Glomerular visceral epithelial cell (primary cell): ENCODE results near the gene MOSPD2.

ENCODE experiments used
- DNase-seq: peaks from one replicate; pipeline ENCODE4 v3.0.0-alpha.2; 2016; ENCODE audit errors: extremely low spot score

Gene MOSPD2

GRCh38 chrX:14872851-14873675, at the start of gene MOSPD2, which contains the start of gene FANCB:
Gene MOSPD2 (plus strand): TSS chrX:14873421. CDS start chrX:14873529, 108 bp downstream.
Gene FANCB (minus strand): TSS chrX:14873069. CDS start chrX:14865510, 7,559 bp downstream.
- DNase-seq, result peak; percentile 94

DNA sequence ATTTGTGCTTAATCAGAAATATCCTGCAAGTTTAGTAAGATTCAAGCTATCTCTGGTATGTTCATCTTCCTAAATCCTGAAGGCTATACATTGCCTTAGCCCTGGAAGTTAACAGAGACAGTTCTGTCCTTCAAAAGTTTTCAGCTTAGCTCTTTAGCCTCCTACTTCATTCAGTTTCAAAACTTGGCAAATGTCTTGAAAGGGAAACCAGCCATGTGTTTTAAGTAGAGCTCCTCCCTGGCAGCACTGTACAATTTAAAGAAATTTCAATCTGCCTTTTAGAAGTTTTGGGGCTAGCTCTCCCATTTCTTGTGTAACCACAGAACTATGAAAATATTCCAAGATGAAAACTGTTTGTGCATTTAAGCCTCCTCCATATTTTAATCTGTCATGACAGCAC, 47.4 kb upstream of the MOSPD2 start:
- no peak for DNase-seq

- no peak for DNase-seq
Observed at GRCh38 chrX:14826319-14826718, 46.9 kb upstream of the MOSPD2 start.

DNA sequence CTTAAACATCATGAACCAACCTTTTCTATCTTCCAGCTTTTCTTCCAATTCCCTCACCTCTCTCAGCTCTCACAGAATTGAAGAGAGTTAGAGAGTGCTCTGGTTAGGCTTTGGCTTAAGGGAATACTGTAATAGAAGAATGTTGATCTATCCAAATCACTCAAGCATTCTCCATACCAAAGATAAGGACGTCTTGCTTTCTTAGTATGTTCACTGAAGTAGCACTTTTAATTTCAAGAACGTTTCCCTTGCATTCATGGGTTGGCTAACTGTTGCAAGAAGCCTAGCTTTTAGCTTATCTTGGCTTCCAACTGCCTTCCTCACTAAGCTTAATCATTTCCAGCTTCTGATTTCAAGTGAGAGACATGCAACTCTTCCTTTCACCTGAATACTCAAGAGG, 43.6 kb upstream of the MOSPD2 start:
- DNase-seq, result no peak

DNA sequence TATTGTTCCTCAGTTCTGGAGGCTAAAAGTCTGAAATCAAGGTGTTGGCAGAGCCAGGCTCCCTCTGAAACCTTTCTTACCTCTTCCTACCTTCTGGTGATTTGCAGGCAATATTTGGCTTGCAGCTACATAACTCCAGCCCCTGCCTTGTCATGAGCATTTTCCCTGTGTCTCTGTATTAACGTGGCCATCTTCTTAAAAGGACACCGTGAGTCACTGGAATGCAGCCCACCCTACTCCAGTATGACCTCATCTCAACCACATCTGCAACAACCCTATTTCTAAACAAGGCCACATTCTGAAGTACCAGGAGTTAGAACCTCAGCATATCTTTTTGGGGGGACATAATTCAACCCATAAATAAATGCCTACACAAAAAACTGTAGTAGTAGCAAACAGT, 41.1 kb upstream of the MOSPD2 start:
- DNase-seq, result peak; percentile 20

DNA sequence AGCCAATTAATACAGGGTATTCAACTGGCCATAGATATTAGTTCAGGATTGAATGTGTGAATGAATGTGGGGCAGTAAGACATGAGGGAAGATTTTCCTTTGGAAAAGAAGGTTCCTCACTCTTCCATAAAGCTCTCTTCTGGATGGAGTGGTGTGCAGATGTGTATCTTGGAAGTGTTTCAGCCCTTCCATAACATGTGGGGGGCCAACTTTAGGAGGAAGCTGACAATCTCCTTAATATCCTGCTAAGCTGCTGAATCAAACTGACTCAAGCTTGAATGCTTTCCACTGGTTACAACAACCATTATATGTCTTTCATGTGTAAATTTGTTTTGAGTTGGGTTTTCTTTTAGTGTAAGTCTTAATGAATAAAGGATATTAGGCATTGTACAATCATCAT, 40.6 kb upstream of the MOSPD2 start:
- DNase-seq, result no peak

- no peak for DNase-seq
Observed at GRCh38 chrX:14837155-14837554, 36.1 kb upstream of the MOSPD2 start.

DNA sequence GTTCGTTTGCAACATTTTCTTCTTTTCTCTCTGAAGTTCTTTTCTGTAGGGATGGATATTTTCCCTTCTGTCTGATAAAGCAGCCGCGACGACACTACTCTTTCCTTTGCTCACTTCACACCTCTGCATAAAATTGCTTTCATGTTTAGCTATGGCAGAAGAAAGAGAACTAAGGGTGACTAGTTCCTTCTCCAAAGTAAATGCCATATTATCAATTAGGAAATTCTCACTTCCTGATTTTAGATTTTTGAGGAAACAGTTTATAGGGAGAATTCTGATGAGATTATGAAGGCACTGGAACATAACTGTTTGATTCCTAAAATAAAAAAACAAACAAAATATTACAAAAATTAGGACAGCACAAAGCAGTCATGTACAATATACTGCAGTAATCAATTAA, 29.6 kb upstream of the MOSPD2 start:
- no peak for DNase-seq

- no peak for DNase-seq
Observed at GRCh38 chrX:14851526-14851925, 21.7 kb upstream of the MOSPD2 start.

DNA sequence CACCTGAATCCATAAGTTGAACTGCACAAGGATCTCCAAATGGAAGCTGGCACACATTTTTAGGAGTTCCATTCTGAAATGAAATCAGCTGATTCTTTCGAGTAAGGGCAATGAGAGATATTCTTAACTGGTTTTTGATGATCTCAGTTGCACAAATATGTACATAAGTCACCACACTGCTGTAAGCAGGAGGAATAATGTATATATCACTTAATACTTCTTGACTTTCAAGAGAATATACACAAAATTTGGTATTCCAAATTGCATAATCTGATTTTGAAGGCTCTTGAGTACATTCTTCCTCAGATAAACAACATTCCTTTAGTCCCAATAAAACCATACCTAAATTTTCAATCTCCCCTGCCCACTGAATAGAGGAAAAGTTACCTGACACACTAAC, 8.6 kb upstream of the MOSPD2 start:
- DNase-seq, result no peak

DNA sequence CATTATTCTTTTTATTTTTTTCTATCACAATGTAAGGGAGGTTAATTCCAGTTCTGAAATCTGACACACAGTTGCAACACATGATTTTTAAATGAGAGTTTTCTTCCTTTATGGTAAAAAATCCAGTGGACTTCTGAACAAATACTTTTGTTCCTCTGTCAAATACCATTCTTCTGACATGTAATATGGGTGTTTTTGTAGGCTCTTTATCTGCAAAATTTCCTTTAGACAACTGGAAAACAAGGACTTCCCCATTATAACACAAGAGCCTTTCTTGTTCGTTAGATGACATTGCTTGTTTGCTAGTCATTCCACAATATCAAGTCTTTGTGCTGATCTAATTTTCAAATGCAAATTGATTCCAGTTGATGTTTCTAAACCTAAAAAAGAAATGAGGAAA, 8.0 kb upstream of the MOSPD2 start:
- DNase-seq, result no peak

- DNase-seq, result no peak
Observed at GRCh38 chrX:14871767-14872166, 1.5 kb upstream of the MOSPD2 start.

GRCh38 chrX:14872355-14872754, 866 bp upstream of the MOSPD2 start:
- peak; percentile 1 for DNase-seq

GRCh38 chrX:14873676-14874049, 442 bp downstream of the MOSPD2 start:
- no peak for DNase-seq

GRCh38 chrX:14875624-14876023, 2.4 kb downstream of the MOSPD2 start:
- no peak for DNase-seq

DNA sequence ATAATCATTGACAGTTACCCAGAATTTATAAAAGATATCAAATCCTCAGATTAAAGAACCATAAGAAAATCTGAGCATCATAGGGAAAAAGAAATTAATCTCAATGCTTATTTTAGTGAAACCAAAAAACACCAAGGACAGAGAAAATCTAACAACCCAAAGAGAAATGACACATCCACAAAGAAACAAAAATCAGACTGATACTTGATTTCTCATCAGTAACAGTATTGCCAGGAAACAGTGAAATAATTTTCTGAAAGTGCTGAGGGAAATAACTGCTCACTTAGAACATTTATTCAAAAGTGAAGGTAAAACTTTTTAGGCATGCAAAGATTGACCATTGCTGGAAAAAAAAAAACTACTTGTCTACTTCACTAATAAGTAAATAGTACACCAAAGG, 10.6 kb downstream of the MOSPD2 start:
- DNase-seq, result no peak

DNA sequence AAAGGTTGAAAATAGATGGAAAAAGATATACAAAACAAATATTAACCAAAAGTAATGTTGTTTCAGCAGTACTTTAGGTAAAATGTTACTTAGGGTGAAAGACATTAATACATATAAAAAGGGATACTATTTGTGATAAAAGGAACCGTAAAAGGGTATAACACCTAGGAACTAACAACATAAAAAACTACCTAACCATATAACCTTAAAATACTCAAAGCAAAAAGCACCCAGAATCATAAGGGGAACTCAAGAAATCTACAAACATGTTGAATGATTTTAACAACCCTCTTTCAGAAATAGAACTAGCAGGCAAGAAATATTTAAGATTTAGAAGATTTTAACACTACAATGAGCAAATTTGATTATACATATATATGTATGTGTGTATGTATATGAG, 11.5 kb downstream of the MOSPD2 start:
- no peak for DNase-seq

DNA sequence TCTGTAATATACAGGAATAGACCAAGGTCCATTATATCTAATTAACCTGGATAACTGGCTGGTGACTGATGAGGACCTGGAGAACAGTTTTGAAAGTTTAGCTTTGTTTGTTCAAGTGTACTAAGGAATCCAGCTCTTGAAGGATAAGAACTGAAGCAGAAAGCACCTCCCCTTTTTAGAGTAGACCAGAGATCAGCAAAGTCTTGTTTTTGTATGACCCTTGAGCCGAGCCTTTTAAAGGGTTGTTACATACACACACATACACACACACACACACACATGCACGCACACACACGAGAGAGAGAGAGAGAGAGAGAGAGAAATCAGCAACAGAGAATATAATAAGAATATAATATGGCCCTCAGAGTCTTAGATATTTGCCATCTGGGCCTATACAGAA, 13.0 kb downstream of the MOSPD2 start:
- DNase-seq, result no peak

- DNase-seq, result no peak
Observed at GRCh38 chrX:14896273-14896672, 23.1 kb downstream of the MOSPD2 start.

- no peak for DNase-seq
Observed at GRCh38 chrX:14897042-14897441, 23.8 kb downstream of the MOSPD2 start.

- DNase-seq, result peak; percentile 49
Observed at GRCh38 chrX:14899607-14900006, 26.4 kb downstream of the MOSPD2 start.

DNA sequence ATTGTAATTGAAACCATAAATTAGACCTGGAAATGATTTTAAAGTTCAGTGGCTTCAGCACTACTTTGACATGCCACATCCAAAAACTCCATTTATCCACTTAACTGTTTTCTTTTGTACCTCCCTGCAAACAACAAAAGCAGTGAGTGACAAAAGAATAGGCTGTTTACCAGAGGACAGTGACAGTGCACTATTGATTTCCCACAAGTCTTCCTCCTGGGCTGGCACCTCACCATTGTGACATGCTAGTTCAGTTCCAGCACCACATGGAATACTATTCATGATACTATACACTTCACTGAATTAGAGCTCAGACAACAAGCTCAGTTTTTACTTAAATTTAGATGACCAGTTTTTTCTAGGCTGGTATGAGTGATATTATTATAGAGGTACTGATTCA, 29.3 kb downstream of the MOSPD2 start:
- no peak for DNase-seq

- DNase-seq, result no peak
Observed at GRCh38 chrX:14903891-14904290, 30.7 kb downstream of the MOSPD2 start.

GRCh38 chrX:14913241-14913640, 40.0 kb downstream of the MOSPD2 start:
- no peak for DNase-seq
